HepG2 (cell line): ENCODE data around the gene PSMD1. TPM values are rescaled to one million over a fixed set of nuclear protein-coding genes. Genes with fewer than 3 reads are reported as not detected.

Experiments
- FOXA3 ChIP-seq: IDR thresholded peaks from 2 replicates; pipeline ENCODE4 v1.6.1; 2016; ENCODE audit warnings: missing genetic modification reagents, missing compliant biosample characterization
- HDAC2 ChIP-seq: sonication (generic); formaldehyde crosslinking; IDR thresholded peaks from 2 replicates; pipeline ENCODE4 v1.4.0; 2020; ENCODE audit warnings: missing genetic modification reagents
- KAT8 ChIP-seq: IDR thresholded peaks from 2 replicates; pipeline ENCODE4 v1.6.1; 2016; ENCODE audit warnings: missing genetic modification reagents, missing compliant biosample characterization
- NPAS2 ChIP-seq: sonication (generic); formaldehyde crosslinking; IDR thresholded peaks from 2 replicates; pipeline ENCODE4 v1.8.0; 2022; ENCODE audit warnings: mild to moderate bottlenecking, missing genetic modification reagents, borderline replicate concordance
- RNF2 ChIP-seq: fragments of 450-650 bp; conservative IDR thresholded peaks from 2 replicates; pipeline ENCODE4 v1.6.1; 2016; ENCODE audit warnings: low read depth
- SMYD3 ChIP-seq: sonication (generic); formaldehyde crosslinking; IDR thresholded peaks from 2 replicates; pipeline ENCODE4 v1.8.1; 2023; ENCODE audit warnings: mild to moderate bottlenecking, missing genetic modification reagents
- ZMYM4 ChIP-seq: sonication (generic); formaldehyde crosslinking; IDR thresholded peaks from 2 replicates; pipeline ENCODE4 v1.8.1; 2023; ENCODE audit warnings: mild to moderate bottlenecking, missing genetic modification reagents
- ZNF556 ChIP-seq: sonication (generic); formaldehyde crosslinking; IDR thresholded peaks from 2 replicates; pipeline ENCODE4 v1.4.0; 2020; ENCODE audit warnings: mild to moderate bottlenecking, missing genetic modification reagents, borderline replicate concordance
- ZNF564 ChIP-seq: sonication (generic); formaldehyde crosslinking; IDR thresholded peaks from 2 replicates; pipeline ENCODE4 v1.8.1; 2023; ENCODE audit warnings: mild to moderate bottlenecking, missing genetic modification reagents
- polyA plus RNA-seq, 8 experiments: library from polyadenylated mRNA; depleted of rRNA in 3 of 8; stranded (reverse) in 7 of 8; unstranded in 1 of 8; fragments of >200 nt; fragmentation: Illumina TruSeq in 4 of 8; extraction: Trizol in 4 of 8; gene quantifications; 2 replicates each; pipeline versions ENCODE4 v1.2.1 to v1.2.3, GENCODE V29; 2011 to 2016; ENCODE audit warnings: low read depth in 4 of 8, missing spikeins in 1 of 8, mixed read lengths in 1 of 8; ENCODE audit not compliant: insufficient read depth in 1 of 8
- total RNA-seq, 5 experiments: library from RNA; depleted of rRNA; stranded (reverse); fragments of >200 nt; fragmentation: Illumina TruSeq; extraction: Trizol; gene quantifications; 2 replicates each; pipeline ENCODE4 v1.2.3, GENCODE V29; 2016; ENCODE audit warnings: low read depth in 1 of 5
- TF ChIP-seq, protein P1 (sequence below): IDR thresholded peaks from 2 replicates; pipeline ENCODE4 v1.6.1; 2012; ENCODE audit warnings: inconsistent platforms
- TF ChIP-seq, protein P2 (sequence below): sonication (generic); formaldehyde crosslinking; IDR thresholded peaks from 2 replicates; pipeline ENCODE4 v1.8.0; 2022; ENCODE audit warnings: low read depth, missing genetic modification reagents
- TF ChIP-seq, protein P3 (sequence below): sonication (generic); formaldehyde crosslinking; IDR thresholded peaks from 2 replicates; pipeline ENCODE4 v1.4.0; 2020; ENCODE audit warnings: missing genetic modification reagents
- TF ChIP-seq, protein P4 (sequence below), 2 experiments: sonication (generic) in 1 of 2; formaldehyde crosslinking in 1 of 2; IDR thresholded peaks; 2 replicates each; pipeline versions ENCODE4 v1.4.0 to v1.6.1; 2016 to 2020; ENCODE audit warnings: borderline replicate concordance in 1 of 2, low read depth in 1 of 2, mild to moderate bottlenecking in 1 of 2, missing genetic modification reagents in 1 of 2

The PSMD1 gene
- total and polyA plus RNA-seq, 2 of the 13 experiments (the other 11 are each of a cell fraction or from before 2014, with no cell fraction given): 136 to 191 TPM

GRCh38 chr2:231187736-231188505 is 131.3 kb downstream of the PSMD1 start (continued):
- TF ChIP-seq, protein P1, sequence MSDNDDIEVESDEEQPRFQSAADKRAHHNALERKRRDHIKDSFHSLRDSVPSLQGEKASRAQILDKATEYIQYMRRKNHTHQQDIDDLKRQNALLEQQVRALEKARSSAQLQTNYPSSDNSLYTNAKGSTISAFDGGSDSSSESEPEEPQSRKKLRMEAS: peak; percentile 90
- TF ChIP-seq FOXA3 (peak; percentile 57; the same call in 1 of the 2 replicates), ZNF564 (CRISPR knock-in tag) (no peak), SMYD3 (CRISPR knock-in tag) (no peak), NPAS2 (CRISPR knock-in tag) (no peak), RNF2 (peak; percentile 46; the same call in 1 of the 2 replicates), ZMYM4 (CRISPR knock-in tag) (peak; percentile 68; the same call in 1 of the 2 replicates), HDAC2 (CRISPR knock-in tag) (peak; percentile 86), KAT8 (CRISPR knock-in tag) (peak; percentile 66; the same call in 1 of the 2 replicates), ZNF556 (CRISPR knock-in tag) (0 out of 2 replicates have a peak, but pooled peaks have one; percentile 28)
- TF ChIP-seq, protein P2, sequence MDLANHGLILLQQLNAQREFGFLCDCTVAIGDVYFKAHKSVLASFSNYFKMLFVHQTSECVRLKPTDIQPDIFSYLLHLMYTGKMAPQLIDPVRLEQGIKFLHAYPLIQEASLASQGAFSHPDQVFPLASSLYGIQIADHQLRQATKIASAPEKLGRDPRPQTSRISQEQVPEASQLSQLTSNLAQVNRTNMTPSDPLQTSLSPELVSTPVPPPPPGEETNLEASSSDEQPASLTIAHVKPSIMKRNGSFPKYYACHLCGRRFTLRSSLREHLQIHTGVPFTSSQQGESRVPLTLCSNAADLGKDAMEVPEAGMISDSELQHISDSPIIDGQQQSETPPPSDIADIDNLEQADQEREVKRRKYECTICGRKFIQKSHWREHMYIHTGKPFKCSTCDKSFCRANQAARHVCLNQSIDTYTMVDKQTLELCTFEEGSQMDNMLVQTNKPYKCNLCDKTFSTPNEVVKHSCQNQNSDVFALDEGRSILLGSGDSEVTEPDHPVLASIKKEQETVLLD: no peak
- TF ChIP-seq, protein P3, sequence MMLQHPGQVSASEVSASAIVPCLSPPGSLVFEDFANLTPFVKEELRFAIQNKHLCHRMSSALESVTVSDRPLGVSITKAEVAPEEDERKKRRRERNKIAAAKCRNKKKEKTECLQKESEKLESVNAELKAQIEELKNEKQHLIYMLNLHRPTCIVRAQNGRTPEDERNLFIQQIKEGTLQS: 0 out of 2 replicates have a peak, but pooled peaks have one; percentile 48
- TF ChIP-seq, protein P4, sequence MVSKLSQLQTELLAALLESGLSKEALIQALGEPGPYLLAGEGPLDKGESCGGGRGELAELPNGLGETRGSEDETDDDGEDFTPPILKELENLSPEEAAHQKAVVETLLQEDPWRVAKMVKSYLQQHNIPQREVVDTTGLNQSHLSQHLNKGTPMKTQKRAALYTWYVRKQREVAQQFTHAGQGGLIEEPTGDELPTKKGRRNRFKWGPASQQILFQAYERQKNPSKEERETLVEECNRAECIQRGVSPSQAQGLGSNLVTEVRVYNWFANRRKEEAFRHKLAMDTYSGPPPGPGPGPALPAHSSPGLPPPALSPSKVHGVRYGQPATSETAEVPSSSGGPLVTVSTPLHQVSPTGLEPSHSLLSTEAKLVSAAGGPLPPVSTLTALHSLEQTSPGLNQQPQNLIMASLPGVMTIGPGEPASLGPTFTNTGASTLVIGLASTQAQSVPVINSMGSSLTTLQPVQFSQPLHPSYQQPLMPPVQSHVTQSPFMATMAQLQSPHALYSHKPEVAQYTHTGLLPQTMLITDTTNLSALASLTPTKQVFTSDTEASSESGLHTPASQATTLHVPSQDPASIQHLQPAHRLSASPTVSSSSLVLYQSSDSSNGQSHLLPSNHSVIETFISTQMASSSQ (IDR thresholded peaks at IDR 0.05; ENCODE audit: low read depth): no peak
- TF ChIP-seq, protein P4 (CRISPR knock-in tag; IDR thresholded peaks at IDR 0.05; ENCODE audit: borderline replicate concordance): 0 out of 2 replicates have a peak, but pooled peaks have one; percentile 13
